ENCODE data around the gene MMP10. TPM values are rescaled to one million over a fixed set of nuclear protein-coding genes. Genes with fewer than 3 reads are reported as not detected.
"Not testable (repeated sequence)": the region's sequence is repeated elsewhere in the genome, so short reads cannot be mapped to it uniquely, and the experiment has no call there.

Gene MMP10
- total and polyA plus RNA-seq, 2 experiments from 2014 or later: 0.10 TPM; not detected in 1

DNA sequence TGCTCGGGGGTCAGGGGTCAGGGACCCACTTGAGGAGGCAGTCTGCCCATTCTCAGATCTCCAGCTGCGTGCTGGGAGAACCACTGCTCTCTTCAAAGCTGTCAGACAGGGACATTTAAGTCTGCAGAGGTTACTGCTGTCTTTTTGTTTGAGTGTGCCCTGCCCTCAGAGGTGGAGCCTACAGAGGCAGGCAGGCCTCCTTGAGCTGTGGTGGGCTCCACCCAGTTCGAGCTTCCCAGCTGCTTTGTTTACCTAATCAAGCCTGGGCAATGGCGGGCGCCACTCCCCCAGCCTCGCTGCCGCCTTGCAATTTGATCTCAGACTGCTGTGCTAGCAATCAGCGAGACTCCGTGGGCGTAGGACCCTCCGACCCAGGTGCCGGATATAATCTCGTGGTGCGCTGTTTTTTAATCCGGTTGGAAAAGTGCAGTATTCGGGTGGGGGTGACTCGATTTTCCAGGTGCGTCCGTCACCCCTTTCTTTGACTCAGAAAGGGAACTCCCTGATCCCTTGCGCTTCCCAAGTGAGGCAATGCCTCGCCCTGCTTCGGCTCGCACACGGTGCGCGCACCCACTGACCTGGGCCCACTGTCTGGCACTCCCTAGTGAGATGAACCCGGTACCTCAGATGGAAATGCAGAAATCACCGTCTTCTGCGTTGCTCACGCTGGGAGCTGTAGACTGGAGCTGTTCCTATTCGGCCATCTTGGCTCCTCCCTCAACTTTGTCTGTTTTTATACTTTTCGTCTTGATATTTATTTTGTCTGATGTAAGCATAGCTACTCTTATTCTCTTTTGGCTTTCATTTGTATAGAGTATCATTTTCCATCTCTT, 33.5 kb downstream of the MMP10 start:
- Mint-ChIP-seq H3K4me3 (peak overlapping the region; percentile 77), H3K9me3 (peaks cover 19% of the 10 kb centered on the region), H3K4me1 (peaks cover 13% of the 10 kb centered on the region), H3K27ac (peak overlapping the region; percentile 93)
- not testable (repeated sequence) for ATAC-seq; H3K79me2 ChIP-seq (replicated peaks; ENCODE audit: insufficient read depth); H3K27me3 Mint-ChIP-seq (ENCODE audit: insufficient read depth, low read depth, poor library complexity); H3K36me3 ChIP-seq (ENCODE audit: insufficient read depth); H4K20me1 ChIP-seq (replicated peaks; ENCODE audit: insufficient read depth); H3K36me3 Mint-ChIP-seq (ENCODE audit: low read depth); H3K9me2 ChIP-seq (ENCODE audit: insufficient read depth); H3K27me3 ChIP-seq (ENCODE audit: insufficient read depth); DNase-seq (ENCODE audit: low spot score); H3F3A ChIP-seq (replicated peaks; ENCODE audit: low read depth); H3K27ac ChIP-seq (ENCODE audit: low read depth)
- Histone ChIP-seq H2AFZ (peak overlapping the region; percentile 14; the same call in 1 of the 2 replicates), H3K4me2 (peak overlapping the region; percentile 77), H3K4me3 (peak overlapping the region; percentile 55), H3K4me1 (ENCODE audit: insufficient read depth) (peaks cover 22% of the 10 kb centered on the region)

DNA sequence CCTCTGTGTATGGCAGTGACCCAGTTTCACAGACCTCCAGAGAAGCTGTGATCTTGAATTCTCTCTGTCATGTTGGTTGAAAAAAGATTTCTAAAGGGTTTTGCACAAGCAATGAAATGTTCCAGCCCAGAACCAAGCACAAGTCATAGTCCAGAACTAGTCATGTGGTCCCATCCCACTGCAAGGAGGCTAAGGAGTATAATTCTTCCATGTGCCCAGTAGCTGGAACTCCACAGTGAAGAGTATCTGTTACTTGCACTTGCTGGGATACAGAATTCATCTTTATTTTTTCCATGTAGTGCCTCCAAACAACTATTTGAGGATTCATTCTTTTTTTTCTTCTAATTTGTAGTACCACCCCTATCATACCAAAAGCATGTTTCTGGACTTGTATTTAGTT, 45.8 kb downstream of the MMP10 start:
- Histone ChIP-seq H3F3A (replicated peaks; ENCODE audit: low read depth) (no peaks in the 10 kb centered on the region), H3K27ac (ENCODE audit: low read depth) (no peak overlapping the region), H3K27me3 (ENCODE audit: insufficient read depth) (no peaks in the 10 kb centered on the region), H2AFZ (no peak overlapping the region), H3K9me2 (ENCODE audit: insufficient read depth) (no peaks in the 10 kb centered on the region), H3K4me2 (no peak overlapping the region), H3K79me2 (replicated peaks; ENCODE audit: insufficient read depth) (no peaks in the 10 kb centered on the region), H3K36me3 (ENCODE audit: insufficient read depth) (no peaks in the 10 kb centered on the region), H3K4me3 (no peak overlapping the region), H4K20me1 (replicated peaks; ENCODE audit: insufficient read depth) (no peaks in the 10 kb centered on the region), H3K4me1 (ENCODE audit: insufficient read depth) (no peaks in the 10 kb centered on the region)
- Mint-ChIP-seq H3K27me3 (ENCODE audit: insufficient read depth, low read depth, poor library complexity) (no peaks in the 10 kb centered on the region), H3K9me3 (no peaks in the 10 kb centered on the region), H3K36me3 (ENCODE audit: low read depth) (no peaks in the 10 kb centered on the region), H3K27ac (no peak overlapping the region), H3K4me1 (peaks cover 3% of the 10 kb centered on the region), H3K4me3 (no peak overlapping the region)
- ATAC-seq (peak; percentile 69), DNase-seq (ENCODE audit: low spot score) (no peak)
- TF ChIP-seq ZNF114 (CRISPR knock-in tag; IDR thresholded peaks at IDR 0.05) (no peak), POLR2AphosphoS5 (IDR thresholded peaks at IDR 0.05; ENCODE audit: low read depth) (no peak), EZH2phosphoT487 (IDR thresholded peaks at IDR 0.05; ENCODE audit: unreplicated experiment) (no peak), CREB1 (CRISPR knock-in tag; IDR thresholded peaks at IDR 0.05; ENCODE audit: low read depth) (no peak), STAT1 (IDR thresholded peaks at IDR 0.05; ENCODE audit: unreplicated experiment) (no peak), JUNB (IDR thresholded peaks at IDR 0.05; ENCODE audit: unreplicated experiment) (no peak), EZH2 (IDR thresholded peaks at IDR 0.05; ENCODE audit: low read depth, unreplicated experiment) (no peak), NANOG (IDR thresholded peaks at IDR 0.05; ENCODE audit: borderline replicate concordance) (no peak), ZNF331 (CRISPR knock-in tag; IDR thresholded peaks at IDR 0.05; ENCODE audit: low read depth) (no peak)
- TF ChIP-seq, protein P1, sequence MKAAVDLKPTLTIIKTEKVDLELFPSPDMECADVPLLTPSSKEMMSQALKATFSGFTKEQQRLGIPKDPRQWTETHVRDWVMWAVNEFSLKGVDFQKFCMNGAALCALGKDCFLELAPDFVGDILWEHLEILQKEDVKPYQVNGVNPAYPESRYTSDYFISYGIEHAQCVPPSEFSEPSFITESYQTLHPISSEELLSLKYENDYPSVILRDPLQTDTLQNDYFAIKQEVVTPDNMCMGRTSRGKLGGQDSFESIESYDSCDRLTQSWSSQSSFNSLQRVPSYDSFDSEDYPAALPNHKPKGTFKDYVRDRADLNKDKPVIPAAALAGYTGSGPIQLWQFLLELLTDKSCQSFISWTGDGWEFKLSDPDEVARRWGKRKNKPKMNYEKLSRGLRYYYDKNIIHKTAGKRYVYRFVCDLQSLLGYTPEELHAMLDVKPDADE (IDR thresholded peaks at IDR 0.05): no peak
- TF ChIP-seq, protein P2, sequence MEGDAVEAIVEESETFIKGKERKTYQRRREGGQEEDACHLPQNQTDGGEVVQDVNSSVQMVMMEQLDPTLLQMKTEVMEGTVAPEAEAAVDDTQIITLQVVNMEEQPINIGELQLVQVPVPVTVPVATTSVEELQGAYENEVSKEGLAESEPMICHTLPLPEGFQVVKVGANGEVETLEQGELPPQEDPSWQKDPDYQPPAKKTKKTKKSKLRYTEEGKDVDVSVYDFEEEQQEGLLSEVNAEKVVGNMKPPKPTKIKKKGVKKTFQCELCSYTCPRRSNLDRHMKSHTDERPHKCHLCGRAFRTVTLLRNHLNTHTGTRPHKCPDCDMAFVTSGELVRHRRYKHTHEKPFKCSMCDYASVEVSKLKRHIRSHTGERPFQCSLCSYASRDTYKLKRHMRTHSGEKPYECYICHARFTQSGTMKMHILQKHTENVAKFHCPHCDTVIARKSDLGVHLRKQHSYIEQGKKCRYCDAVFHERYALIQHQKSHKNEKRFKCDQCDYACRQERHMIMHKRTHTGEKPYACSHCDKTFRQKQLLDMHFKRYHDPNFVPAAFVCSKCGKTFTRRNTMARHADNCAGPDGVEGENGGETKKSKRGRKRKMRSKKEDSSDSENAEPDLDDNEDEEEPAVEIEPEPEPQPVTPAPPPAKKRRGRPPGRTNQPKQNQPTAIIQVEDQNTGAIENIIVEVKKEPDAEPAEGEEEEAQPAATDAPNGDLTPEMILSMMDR (conservative IDR thresholded peaks at IDR 0.05; ENCODE audit: low read depth in 2 of 2): no peak; a peak in 1 of 4 replicates
- TF ChIP-seq, protein P3, sequence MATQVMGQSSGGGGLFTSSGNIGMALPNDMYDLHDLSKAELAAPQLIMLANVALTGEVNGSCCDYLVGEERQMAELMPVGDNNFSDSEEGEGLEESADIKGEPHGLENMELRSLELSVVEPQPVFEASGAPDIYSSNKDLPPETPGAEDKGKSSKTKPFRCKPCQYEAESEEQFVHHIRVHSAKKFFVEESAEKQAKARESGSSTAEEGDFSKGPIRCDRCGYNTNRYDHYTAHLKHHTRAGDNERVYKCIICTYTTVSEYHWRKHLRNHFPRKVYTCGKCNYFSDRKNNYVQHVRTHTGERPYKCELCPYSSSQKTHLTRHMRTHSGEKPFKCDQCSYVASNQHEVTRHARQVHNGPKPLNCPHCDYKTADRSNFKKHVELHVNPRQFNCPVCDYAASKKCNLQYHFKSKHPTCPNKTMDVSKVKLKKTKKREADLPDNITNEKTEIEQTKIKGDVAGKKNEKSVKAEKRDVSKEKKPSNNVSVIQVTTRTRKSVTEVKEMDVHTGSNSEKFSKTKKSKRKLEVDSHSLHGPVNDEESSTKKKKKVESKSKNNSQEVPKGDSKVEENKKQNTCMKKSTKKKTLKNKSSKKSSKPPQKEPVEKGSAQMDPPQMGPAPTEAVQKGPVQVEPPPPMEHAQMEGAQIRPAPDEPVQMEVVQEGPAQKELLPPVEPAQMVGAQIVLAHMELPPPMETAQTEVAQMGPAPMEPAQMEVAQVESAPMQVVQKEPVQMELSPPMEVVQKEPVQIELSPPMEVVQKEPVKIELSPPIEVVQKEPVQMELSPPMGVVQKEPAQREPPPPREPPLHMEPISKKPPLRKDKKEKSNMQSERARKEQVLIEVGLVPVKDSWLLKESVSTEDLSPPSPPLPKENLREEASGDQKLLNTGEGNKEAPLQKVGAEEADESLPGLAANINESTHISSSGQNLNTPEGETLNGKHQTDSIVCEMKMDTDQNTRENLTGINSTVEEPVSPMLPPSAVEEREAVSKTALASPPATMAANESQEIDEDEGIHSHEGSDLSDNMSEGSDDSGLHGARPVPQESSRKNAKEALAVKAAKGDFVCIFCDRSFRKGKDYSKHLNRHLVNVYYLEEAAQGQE (IDR thresholded peaks at IDR 0.05; ENCODE audit: unreplicated experiment): no peak

Data from GM23338 (cell line).